Measurements from ENCODE around the gene MLKL.
"Not testable (repeated sequence)": the region's sequence is repeated elsewhere in the genome, so short reads cannot be mapped to it uniquely, and the experiment has no call there.

The MLKL gene

DNA sequence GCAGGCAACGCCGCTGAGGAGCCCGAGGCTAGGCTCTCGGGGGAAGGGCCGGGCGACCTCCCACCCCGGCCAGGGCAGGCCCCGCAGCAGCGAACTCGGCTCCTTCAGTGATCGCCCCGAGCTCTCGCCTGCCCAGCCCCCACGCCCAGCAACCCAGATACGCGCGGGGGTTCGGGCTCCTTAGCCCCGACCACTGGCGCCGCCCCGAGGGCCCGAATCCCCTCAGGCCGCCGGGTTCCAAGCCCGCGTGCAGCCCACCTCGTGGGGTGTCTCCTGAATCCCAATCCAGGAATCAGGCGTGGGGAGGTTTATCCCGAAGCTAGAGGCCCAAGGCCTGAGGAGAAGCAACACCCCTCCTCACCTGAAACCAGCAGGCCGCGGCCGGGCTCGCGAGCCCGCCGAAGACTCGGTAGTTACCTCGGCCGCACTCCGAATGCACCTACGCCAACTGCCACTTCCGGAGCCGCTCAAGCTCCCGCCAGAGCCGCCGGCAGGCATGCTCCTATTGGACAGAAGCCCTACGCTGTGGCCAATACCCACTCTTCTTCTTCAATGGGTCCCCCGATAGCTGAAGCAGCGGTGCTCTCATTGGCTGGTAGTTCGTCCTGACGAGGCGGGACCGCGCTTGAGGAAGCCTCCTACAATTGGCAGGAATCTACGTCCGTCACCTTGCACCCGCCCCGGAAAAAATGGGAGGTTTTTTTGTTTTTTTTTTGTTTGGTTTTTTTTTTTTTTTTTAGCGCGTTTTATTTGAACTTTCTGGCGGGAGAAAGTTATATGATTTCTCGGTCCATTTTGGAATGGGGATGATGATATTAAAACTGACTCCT lies 34.0 kb downstream of the MLKL start, which contains the start of gene RFWD3:
TSS of gene RFWD3 (minus strand) at position 453 of the 830 bp plus-strand sequence. CDS start 5,428 bp downstream, outside the sequence.
- no peaks in the 10 kb centered on the region for H3K9me3 ChIP-seq (ENCODE audit: control insufficient read depth, low read length)
- peaks cover 3% of the 10 kb centered on the region for H3K4me1 ChIP-seq (ENCODE audit: control insufficient read depth, insufficient read depth, low read length, poor library complexity, severe bottlenecking)
- peaks cover 36% of the 10 kb centered on the region for H3K36me3 ChIP-seq (ENCODE audit: control insufficient read depth, insufficient read depth, low read length)
- H3K27ac ChIP-seq (ENCODE audit: low read depth, low read length, severe bottlenecking) = peak within 1 kb of the TSS; percentile 78
- H3K4me3 ChIP-seq (ENCODE audit: extremely low read depth, insufficient read depth, low read length, poor library complexity, severe bottlenecking) = peak within 1 kb of the TSS; percentile 97
- WGBS, 2 experiments (ENCODE audit: insufficient coverage in 2 of 2) = 0 to 1% methylated on average over 41 to 52 of the region's 63 CpGs

DNA sequence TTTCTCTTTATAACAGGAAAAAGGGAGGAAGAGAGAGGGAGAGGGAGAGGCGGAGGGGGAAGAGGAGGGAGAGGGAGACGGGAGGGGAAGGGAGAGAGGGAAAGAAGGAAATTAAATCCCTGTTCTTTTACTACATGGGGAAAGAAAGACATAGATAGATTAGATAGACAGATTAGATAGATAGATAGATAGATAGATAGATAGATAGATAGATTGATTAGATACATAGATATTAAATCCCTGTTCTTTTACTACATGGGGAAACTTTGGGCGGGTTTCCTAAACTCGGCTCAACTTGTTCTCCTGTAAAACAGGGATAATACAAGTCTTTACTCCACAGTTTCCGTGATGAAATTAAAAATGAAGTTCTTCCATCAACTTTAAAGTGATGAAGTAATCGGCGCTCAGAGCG lies 34.6 kb downstream of the MLKL start:
- WGBS, 2 experiments (ENCODE audit: insufficient coverage in 2 of 2) = 0% methylated on average over 6 of the region's 8 CpGs
- peak overlapping the region; percentile 78 for H3K27ac ChIP-seq (ENCODE audit: low read depth, low read length, severe bottlenecking)

DNA sequence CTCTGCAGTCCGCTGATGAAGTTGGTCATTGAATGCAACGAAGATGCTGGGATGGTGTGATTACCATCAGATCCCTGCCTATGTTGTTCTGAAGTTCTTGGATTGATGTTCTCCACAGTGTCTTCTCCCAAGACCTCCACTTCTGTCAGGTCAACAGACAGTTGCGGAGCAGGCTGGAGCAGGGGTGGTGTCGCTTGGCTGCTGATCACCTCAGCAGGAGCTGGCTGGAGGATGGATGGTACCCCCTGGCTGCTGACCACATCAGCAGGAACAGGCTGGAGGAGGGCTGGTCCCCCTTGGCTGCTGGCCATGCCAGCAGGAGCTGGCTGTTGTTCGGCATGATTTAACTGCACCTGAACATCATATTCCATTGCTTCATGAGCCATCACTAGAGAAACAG lies 39.6 kb downstream of the MLKL start:
- H3K27ac ChIP-seq (ENCODE audit: low read depth, low read length, severe bottlenecking) = no peak overlapping the region
- WGBS, 2 experiments (ENCODE audit: insufficient coverage in 2 of 2) = 93 to 96% methylated on average over 2 to 3 of the region's 5 CpGs
- H3K4me3 ChIP-seq (ENCODE audit: extremely low read depth, insufficient read depth, low read length, poor library complexity, severe bottlenecking) = no peak overlapping the region
- H3K4me1 ChIP-seq (ENCODE audit: control insufficient read depth, insufficient read depth, low read length, poor library complexity, severe bottlenecking) = peaks cover 8% of the 10 kb centered on the region
- H3K36me3 ChIP-seq (ENCODE audit: control insufficient read depth, insufficient read depth, low read length) = peaks cover 91% of the 10 kb centered on the region
- H3K9me3 ChIP-seq (ENCODE audit: control insufficient read depth, low read length) = no peaks in the 10 kb centered on the region

More for the DNA sequence above, 34.6 kb downstream of the MLKL start:
- H3K4me1 ChIP-seq (ENCODE audit: control insufficient read depth, insufficient read depth, low read length, poor library complexity, severe bottlenecking) = peaks cover 3% of the 10 kb centered on the region
- H3K36me3 ChIP-seq (ENCODE audit: control insufficient read depth, insufficient read depth, low read length) = peaks cover 42% of the 10 kb centered on the region
- H3K4me3 ChIP-seq (ENCODE audit: extremely low read depth, insufficient read depth, low read length, poor library complexity, severe bottlenecking) = peak overlapping the region; percentile 97
- no peaks in the 10 kb centered on the region for H3K9me3 ChIP-seq (ENCODE audit: control insufficient read depth, low read length)

DNA sequence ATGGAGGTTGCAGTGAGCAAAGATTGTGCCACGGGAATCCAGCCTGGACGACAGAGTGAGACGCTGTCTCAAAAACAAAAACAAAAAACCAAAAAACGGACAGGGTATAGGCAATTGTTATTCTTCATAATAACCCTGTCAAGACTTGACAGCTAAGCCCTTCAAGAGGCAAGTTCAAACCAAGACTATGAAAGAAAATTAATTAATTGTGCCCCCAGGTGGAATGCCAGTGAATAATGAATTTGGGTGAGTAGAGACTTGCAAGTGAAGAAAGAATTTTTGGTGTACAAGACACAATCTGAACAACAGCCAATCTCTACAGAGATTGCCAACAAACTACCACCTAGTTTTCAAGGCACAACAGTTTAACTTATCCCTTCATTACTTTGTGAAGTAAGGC lies 40.3 kb downstream of the MLKL start:
- Histone ChIP-seq H3K4me1 (ENCODE audit: control insufficient read depth, insufficient read depth, low read length, poor library complexity, severe bottlenecking) (peaks cover 8% of the 10 kb centered on the region), H3K27ac (ENCODE audit: low read depth, low read length, severe bottlenecking) (no peak overlapping the region), H3K36me3 (ENCODE audit: control insufficient read depth, insufficient read depth, low read length) (peaks cover 96% of the 10 kb centered on the region), H3K9me3 (ENCODE audit: control insufficient read depth, low read length) (no peaks in the 10 kb centered on the region), H3K4me3 (ENCODE audit: extremely low read depth, insufficient read depth, low read length, poor library complexity, severe bottlenecking) (no peak overlapping the region)
- 94 to 100% methylated on average over 1 to 4 of the region's 4 CpGs for WGBS, 2 experiments (ENCODE audit: insufficient coverage in 2 of 2)

DNA sequence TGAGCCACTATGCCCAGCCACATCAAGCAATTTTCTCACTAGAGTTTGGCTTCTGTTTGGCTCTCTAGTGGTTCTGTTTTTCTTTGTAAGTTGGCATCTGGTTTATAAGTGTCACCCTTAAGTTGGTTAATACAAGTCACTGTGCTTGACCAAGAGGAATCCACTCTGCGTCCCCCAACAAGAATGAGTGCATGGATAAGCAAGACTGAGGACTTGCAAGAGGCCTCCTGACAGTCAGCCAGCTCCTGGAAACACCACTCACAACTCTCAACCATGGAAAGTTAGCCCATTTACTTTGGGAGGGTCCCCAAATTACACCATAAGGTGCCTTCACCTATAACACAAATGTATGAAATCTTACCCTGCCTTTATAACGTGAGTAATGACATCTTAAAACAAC lies 41.6 kb downstream of the MLKL start:
- Histone ChIP-seq H3K4me3 (ENCODE audit: extremely low read depth, insufficient read depth, low read length, poor library complexity, severe bottlenecking) (no peak overlapping the region), H3K4me1 (ENCODE audit: control insufficient read depth, insufficient read depth, low read length, poor library complexity, severe bottlenecking) (peaks cover 8% of the 10 kb centered on the region), H3K36me3 (ENCODE audit: control insufficient read depth, insufficient read depth, low read length) (peaks cover 92% of the 10 kb centered on the region), H3K9me3 (ENCODE audit: control insufficient read depth, low read length) (no peaks in the 10 kb centered on the region), H3K27ac (ENCODE audit: low read depth, low read length, severe bottlenecking) (no peak overlapping the region)
- WGBS, 2 experiments (ENCODE audit: insufficient coverage in 2 of 2) = 92 to 93% methylated on average over 1 to 2 of the region's 2 CpGs

DNA sequence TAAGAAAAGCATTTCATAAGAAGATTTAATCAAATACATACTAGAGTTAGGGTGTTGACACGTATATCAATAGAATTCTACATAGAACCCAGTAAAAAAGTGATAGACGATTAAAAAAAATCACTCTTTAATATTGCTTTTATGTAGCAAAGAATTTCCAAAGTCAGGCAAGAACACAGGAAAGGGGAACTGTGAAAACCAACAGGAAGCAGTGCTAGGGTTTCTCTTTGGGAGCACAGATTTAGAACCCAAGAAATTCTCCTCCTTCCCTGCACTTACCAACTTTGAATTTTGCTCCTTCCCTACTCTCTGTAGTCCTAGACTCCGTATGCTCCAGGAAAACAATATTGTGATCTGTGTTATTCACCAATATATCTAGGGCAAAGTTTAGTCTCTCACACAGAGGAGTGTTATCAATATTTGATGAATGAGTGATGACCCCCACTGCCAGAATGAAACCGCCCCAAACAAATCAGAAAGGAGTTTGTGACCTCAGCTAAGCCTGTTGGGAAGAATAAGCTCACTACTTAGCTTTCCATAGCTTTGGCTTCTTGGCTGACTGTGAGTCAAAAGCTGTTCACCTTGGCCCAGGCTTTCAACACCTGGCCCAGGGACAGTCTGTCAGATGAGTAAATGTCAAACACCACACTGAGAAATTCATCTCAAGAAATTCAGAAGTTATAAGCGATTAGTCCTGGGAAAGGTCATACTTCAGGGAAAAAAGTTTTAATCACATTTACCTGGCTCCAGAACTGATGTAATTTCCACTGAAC lies 42.6 kb downstream of the MLKL start:
- Histone ChIP-seq H3K36me3 (ENCODE audit: control insufficient read depth, insufficient read depth, low read length) (peaks cover 87% of the 10 kb centered on the region), H3K4me1 (ENCODE audit: control insufficient read depth, insufficient read depth, low read length, poor library complexity, severe bottlenecking) (peaks cover 7% of the 10 kb centered on the region), H3K4me3 (ENCODE audit: extremely low read depth, insufficient read depth, low read length, poor library complexity, severe bottlenecking) (no peak overlapping the region), H3K27ac (ENCODE audit: low read depth, low read length, severe bottlenecking) (no peak overlapping the region), H3K9me3 (ENCODE audit: control insufficient read depth, low read length) (no peaks in the 10 kb centered on the region)
- 100% methylated on average over 1 of the region's 5 CpGs; no CpG with 5 or more reads in 1 of the 2 experiments for WGBS, 2 experiments (ENCODE audit: insufficient coverage in 2 of 2)

DNA sequence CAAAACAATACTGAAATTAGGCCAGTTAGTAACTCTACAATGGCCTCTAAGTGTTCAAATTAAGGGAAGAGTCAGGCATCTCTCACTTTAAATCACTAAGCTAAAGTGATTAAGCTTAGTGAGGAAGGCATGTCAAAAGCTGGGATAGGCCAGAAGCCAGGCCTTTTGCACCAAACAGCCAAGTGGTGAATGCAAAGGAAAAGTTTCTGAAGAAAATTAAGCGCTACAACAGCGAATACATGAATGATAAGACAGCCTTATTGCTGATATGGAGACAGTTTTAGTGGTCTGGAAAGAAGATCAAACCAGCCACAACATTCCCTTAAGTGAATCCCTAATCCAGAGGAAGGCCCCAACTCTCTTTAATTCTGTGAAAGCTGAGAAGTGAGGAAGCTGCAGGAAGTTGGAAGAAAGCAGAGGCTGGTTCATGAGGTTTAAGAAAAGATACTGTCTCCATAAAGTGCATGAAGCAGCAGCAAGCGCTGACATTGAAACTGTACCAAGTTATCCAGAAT lies 46.1 kb downstream of the MLKL start:
- Histone ChIP-seq H3K4me1 (ENCODE audit: control insufficient read depth, insufficient read depth, low read length, poor library complexity, severe bottlenecking) (peaks cover 6% of the 10 kb centered on the region), H3K36me3 (ENCODE audit: control insufficient read depth, insufficient read depth, low read length) (peaks cover 86% of the 10 kb centered on the region), H3K4me3 (ENCODE audit: extremely low read depth, insufficient read depth, low read length, poor library complexity, severe bottlenecking) (no peak overlapping the region), H3K27ac (ENCODE audit: low read depth, low read length, severe bottlenecking) (peak overlapping the region; percentile 42), H3K9me3 (ENCODE audit: control insufficient read depth, low read length) (no peaks in the 10 kb centered on the region)
- 88% methylated on average over 1 of the region's 3 CpGs; no CpG with 5 or more reads in 1 of the 2 experiments for WGBS, 2 experiments (ENCODE audit: insufficient coverage in 2 of 2)

DNA sequence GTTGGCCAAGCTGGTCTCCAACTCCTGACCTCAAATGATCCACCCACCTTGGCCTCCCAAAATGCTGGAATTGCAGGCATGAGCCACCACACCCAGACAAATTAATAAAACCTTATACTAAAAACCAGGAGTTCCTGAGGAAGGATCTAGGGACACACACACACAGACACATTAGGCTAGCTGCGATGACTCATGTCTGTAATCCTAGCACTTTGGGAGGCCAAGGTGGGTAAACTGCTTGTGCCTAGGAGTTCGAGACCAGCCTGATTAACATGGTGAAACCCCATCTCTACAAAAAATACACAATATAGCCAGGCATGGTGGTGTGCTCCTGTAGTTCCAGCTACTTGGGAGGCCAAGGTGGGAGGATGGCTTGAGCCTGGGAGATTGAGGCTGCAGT lies 47.8 kb downstream of the MLKL start:
- peaks cover 86% of the 10 kb centered on the region for H3K36me3 ChIP-seq (ENCODE audit: control insufficient read depth, insufficient read depth, low read length)
- WGBS, 2 experiments (ENCODE audit: insufficient coverage in 2 of 2) = 86% methylated on average over 1 of the region's 2 CpGs; no CpG with 5 or more reads in 1 of the 2 experiments
- H3K27ac ChIP-seq (ENCODE audit: low read depth, low read length, severe bottlenecking) = not testable (repeated sequence)

DNA sequence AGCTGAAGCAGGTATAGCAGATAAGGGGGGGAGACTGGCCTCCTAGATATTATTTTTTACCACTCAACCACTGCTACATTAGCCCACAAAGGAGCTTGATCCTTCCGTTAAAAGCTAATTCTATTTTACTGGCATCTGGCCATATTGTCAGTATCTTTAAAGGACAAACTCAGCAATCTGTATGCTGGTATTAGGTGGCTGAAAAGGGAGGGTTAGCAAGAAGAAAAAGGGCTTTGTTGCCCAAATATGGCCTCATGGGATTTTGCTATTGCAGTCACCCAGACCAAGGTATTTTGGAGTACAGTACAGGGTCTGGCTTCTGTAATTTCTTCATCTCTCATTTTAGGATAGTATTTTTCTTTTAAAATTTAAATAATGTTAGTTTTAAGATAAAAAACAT lies 48.4 kb downstream of the MLKL start:
- Histone ChIP-seq H3K36me3 (ENCODE audit: control insufficient read depth, insufficient read depth, low read length) (peaks cover 86% of the 10 kb centered on the region), H3K27ac (ENCODE audit: low read depth, low read length, severe bottlenecking) (no peak overlapping the region), H3K4me1 (ENCODE audit: control insufficient read depth, insufficient read depth, low read length, poor library complexity, severe bottlenecking) (no peaks in the 10 kb centered on the region), H3K9me3 (ENCODE audit: control insufficient read depth, low read length) (no peaks in the 10 kb centered on the region), H3K4me3 (ENCODE audit: extremely low read depth, insufficient read depth, low read length, poor library complexity, severe bottlenecking) (no peak overlapping the region)
- WGBS, 2 experiments (ENCODE audit: insufficient coverage in 2 of 2) = 80% methylated on average over 1 of the region's 1 CpG; no CpG with 5 or more reads in 1 of the 2 experiments

More for the DNA sequence above, 47.8 kb downstream of the MLKL start:
- H3K4me1 ChIP-seq (ENCODE audit: control insufficient read depth, insufficient read depth, low read length, poor library complexity, severe bottlenecking); H3K4me3 ChIP-seq (ENCODE audit: extremely low read depth, insufficient read depth, low read length, poor library complexity, severe bottlenecking); H3K9me3 ChIP-seq (ENCODE audit: control insufficient read depth, low read length): not testable (repeated sequence)

DNA sequence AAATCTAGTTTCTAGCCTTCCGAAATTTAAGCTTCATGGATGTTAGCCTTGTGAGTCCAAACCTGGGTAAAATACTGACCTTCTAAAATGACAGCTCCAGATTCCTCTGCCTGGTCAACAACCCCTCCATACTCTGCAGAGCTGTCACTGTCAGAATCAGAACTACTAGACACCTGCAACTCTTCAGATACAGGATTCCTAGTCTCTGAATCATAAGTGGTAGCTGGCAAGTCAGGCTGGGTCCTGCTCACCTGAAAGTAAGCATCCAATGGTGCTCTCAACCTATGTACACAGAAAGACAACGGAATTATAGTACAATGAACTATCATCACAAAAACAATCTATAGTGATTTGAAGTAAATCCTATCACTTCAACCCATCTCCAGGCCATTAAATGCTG lies 48.8 kb downstream of the MLKL start:
- H3K4me3 ChIP-seq (ENCODE audit: extremely low read depth, insufficient read depth, low read length, poor library complexity, severe bottlenecking) = no peak overlapping the region
- no peak overlapping the region for H3K27ac ChIP-seq (ENCODE audit: low read depth, low read length, severe bottlenecking)
- peaks cover 86% of the 10 kb centered on the region for H3K36me3 ChIP-seq (ENCODE audit: control insufficient read depth, insufficient read depth, low read length)
- WGBS, 2 experiments (ENCODE audit: insufficient coverage in 2 of 2) = 100% methylated on average over 1 of the region's 2 CpGs
- no peaks in the 10 kb centered on the region for H3K4me1 ChIP-seq (ENCODE audit: control insufficient read depth, insufficient read depth, low read length, poor library complexity, severe bottlenecking)
- no peaks in the 10 kb centered on the region for H3K9me3 ChIP-seq (ENCODE audit: control insufficient read depth, low read length)
